Breast epithelium (tissue), 3 donors: ENCODE data around the gene TMED9.

Source experiments
- POLR2A ChIP-seq: fragments of 450-650 bp; IDR thresholded peaks from one replicate; pipeline ENCODE4 v1.6.1; 2016; ENCODE audit warnings: antibody characterized with exemption, mild to moderate bottlenecking, moderate library complexity
- POLR2AphosphoS5 ChIP-seq, 3 donors: sonication (generic); formaldehyde crosslinking; IDR thresholded peaks; one replicate each; pipeline ENCODE4 v1.6.1; 2017; ENCODE audit warnings: antibody characterized with exemption in 3 of 3

DNA sequence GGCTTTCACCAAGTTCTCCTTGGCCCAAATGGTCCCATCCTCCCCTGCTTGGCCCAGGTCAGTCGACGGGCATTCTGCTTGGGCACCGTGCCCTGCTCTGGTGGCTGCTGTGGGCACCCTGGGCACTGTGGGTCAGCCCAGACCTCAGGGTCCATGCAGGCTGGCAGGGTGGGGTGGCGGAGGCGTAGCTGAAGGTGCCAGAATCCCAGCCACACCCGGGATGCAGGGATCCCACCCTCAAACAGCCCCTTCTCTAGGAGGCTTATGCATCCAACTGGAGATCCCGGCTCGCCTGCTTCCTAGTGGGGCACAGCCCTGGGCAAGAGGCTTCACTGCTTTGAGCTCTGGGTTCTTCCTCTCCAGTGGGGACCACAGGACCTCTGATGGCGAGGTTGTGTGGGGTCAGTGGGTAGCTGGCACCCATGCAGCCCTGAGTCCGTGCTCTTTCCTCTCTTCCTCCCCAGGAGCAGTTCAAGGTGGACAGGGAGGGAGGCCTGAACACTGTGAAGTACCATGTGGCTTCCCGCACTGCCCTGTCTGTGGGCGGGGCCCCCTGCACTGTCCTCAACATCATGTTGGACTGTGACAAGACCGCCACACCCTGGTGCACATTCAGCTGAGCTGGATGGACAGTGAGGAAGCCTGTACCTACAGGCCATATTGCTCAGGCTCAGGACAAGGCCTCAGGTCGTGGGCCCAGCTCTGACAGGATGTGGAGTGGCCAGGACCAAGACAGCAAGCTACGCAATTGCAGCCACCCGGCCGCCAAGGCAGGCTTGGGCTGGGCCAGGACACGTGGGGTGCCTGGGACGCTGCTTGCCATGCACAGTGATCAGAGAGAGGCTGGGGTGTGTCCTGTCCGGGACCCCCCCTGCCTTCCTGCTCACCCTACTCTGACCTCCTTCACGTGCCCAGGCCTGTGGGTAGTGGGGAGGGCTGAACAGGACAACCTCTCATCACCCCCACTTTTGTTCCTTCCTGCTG is 17.4 kb downstream of the TMED9 start:
- no peak for TF ChIP-seq POLR2AphosphoS5 (IDR thresholded peaks at IDR 0.05)
- no peak for TF ChIP-seq POLR2A
